Adipocyte (in vitro differentiated cells): ENCODE measurements around the gene RUFY3.

Source experiments
- DNase-seq: peaks from one replicate; pipeline ENCODE4 v3.0.0-alpha.2; 2015; ENCODE audit warnings: low read depth
- H3K27me3 ChIP-seq: replicated peaks from 2 replicates; pipeline ENCODE4 v1.7.0; 2013; ENCODE audit warnings: mild to moderate bottlenecking, low read length, moderate library complexity; ENCODE audit not compliant: control insufficient read depth, insufficient read depth
- H3K36me3 ChIP-seq: 2 replicates; pipeline ENCODE4 v1.7.0; 2013; ENCODE audit warnings: low read length, mild to moderate bottlenecking, moderate library complexity; ENCODE audit not compliant: control insufficient read depth, insufficient read depth, severe bottlenecking
- H3K4me1 ChIP-seq: 2 replicates; pipeline ENCODE4 v1.7.0; 2013; ENCODE audit warnings: mild to moderate bottlenecking, low read length, moderate library complexity; ENCODE audit not compliant: control insufficient read depth, insufficient read depth
- H3K4me3 ChIP-seq: 2 replicates; pipeline ENCODE4 v1.7.0; 2013; ENCODE audit warnings: mild to moderate bottlenecking, low read length, moderate library complexity
- H3K9ac ChIP-seq: 2 replicates; pipeline ENCODE4 v1.7.0; 2013; ENCODE audit warnings: mild to moderate bottlenecking, low read length, moderate library complexity
- H3K9me3 ChIP-seq: 2 replicates; pipeline ENCODE4 v1.7.0; 2013; ENCODE audit warnings: mild to moderate bottlenecking, low read length, moderate library complexity; ENCODE audit not compliant: control insufficient read depth

The RUFY3 gene

DNA sequence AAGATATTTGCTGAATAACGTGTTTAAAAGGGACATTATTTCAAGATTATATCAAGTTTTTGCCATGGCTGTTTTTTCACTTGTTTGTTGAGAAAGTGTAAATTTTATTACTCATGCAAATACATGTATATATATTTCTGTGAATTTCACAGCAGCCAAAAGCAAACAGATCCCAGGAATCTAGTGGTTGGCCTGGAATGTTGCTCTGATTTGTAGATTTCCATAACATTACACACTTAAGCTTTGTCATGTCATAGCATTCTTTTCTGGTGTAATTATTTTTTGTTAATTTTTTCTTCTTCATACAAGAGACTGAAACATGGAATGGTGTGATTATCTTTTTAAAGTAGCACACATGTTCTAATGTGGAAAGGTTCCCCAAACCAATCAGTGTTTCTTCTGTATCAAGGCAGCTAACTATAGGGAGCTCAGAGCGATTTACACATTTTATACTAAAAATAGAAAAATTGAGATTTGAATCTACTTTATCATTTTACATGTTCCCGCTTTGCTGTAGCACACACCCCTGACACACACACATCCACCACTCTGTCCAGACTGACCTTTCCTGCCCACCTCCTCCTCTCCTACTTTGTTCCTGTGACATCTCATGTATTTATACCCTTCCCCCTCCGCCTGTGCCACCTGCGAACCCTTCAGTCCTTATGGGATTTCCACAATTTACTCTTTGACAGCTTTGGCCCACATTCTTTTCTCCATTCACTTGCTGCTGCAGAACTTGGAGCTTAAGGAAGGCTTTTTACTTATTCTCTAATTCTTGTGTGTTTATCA is 20.3 kb downstream of the RUFY3 start:
- Histone ChIP-seq H3K4me3 (peak overlapping the region; percentile 53), H3K9ac (no peak overlapping the region), H3K4me1 (peaks cover 49% of the 10 kb centered on the region), H3K9me3 (no peaks in the 10 kb centered on the region), H3K36me3 (no peaks in the 10 kb centered on the region), H3K27me3 (no peaks in the 10 kb centered on the region)
- peak; percentile 37 for DNase-seq

DNA sequence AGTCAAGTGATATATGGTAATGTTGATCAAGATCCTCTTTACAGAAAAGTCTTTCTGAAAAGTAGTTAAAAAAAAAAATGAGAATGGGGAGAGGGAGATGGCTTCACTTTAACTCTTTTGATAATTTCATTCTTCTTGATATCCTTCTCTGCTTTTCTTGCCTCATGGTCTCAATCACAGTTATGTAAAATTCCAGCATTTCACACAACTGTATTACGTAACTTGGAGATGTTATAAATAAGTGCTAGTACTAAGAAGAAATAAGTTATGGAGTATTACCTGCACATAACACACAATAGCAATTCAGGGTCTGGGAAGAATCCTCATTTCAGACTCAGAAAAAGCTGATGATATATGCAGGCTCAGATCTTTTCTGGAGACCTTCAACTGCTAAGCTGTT is 22.0 kb downstream of the RUFY3 start:
- H3K27me3 ChIP-seq: no peaks in the 10 kb centered on the region
- peaks cover 5% of the 10 kb centered on the region for H3K36me3 ChIP-seq
- H3K4me3 ChIP-seq: no peak overlapping the region
- peaks cover 59% of the 10 kb centered on the region for H3K4me1 ChIP-seq
- H3K9me3 ChIP-seq: no peaks in the 10 kb centered on the region
- DNase-seq: peak; percentile 38
- H3K9ac ChIP-seq: no peak overlapping the region

DNA sequence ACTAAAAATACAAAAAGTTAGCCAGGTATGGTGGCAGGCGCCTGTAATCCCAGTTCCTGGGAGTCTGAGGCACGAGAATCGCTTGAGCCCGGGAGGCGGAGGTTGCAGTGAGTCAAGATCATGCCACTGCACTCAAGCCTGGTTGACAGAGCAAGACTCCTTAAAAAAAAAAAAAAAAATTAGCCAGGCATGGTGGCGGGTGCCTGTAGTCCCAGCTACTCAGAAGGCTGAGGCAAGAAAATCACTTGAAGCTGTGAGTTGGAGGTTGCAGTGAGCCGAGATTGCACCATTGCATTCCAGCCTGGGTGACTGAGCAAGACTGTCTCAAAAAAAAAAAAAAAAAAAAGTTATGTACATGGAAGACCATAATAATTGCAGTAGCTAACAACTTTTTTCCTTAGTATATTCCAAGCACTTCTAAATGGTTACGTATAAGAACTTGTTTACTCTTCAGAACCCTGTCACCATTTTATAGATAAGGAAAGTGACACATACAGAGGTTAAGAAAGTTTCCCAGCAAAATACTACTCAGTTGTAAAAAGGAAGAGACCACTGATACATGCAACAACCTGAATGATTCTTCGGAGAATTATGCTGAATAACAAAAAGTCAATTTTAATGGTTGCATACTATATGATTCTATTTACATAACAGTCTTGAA is 24.5 kb downstream of the RUFY3 start:
- DNase-seq: peak; percentile 69
- Histone ChIP-seq H3K27me3 (no peaks in the 10 kb centered on the region), H3K9me3 (no peaks in the 10 kb centered on the region), H3K9ac (no peak overlapping the region), H3K4me1 (peaks cover 50% of the 10 kb centered on the region), H3K36me3 (peaks cover 5% of the 10 kb centered on the region), H3K4me3 (peak overlapping the region; percentile 31)

DNA sequence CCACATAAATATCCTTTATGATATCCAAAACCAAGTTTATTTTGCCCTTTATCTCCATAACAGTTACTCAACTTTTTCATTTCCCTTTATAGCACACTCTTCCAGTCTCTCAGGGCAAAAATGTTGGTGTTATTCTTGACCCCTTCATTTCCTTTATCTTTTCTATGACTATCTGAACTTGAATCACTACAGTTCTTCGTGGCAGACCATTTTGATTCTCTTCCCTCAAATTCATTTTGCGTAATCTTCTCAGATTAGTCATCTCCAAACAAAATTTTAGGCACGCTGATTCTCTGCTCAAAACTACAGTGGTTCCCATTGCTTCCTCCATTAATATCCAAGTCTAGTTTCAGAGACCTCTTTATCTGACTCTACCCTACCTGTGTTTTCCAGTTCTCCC is 26.1 kb downstream of the RUFY3 start:
- Histone ChIP-seq H3K36me3 (peaks cover 5% of the 10 kb centered on the region), H3K4me1 (peaks cover 37% of the 10 kb centered on the region), H3K9ac (no peak overlapping the region), H3K27me3 (no peaks in the 10 kb centered on the region), H3K4me3 (no peak overlapping the region), H3K9me3 (no peaks in the 10 kb centered on the region)
- no peak for DNase-seq

DNA sequence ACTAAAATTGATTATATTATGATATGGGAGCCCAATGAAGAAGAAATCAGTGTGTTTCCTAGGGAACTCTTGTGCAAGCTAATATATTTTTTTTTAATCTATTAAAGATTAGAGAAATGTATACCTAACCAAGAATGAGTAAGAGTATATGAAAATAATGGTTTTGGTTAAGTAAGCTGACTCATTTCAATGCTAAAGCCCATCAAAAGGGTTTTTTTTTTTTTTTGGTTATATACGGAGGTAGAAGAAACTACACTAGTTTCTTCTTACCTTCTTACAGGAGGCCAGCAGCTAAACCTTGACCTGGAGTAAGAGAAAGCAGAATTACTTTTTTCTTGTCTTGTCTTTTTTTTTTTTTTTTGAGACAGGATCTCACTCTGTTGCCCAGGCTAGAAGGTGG is 27.5 kb downstream of the RUFY3 start:
- Histone ChIP-seq H3K9ac (no peak overlapping the region), H3K4me3 (no peak overlapping the region), H3K36me3 (peaks cover 5% of the 10 kb centered on the region), H3K27me3 (no peaks in the 10 kb centered on the region), H3K4me1 (peaks cover 26% of the 10 kb centered on the region), H3K9me3 (no peaks in the 10 kb centered on the region)
- no peak for DNase-seq

DNA sequence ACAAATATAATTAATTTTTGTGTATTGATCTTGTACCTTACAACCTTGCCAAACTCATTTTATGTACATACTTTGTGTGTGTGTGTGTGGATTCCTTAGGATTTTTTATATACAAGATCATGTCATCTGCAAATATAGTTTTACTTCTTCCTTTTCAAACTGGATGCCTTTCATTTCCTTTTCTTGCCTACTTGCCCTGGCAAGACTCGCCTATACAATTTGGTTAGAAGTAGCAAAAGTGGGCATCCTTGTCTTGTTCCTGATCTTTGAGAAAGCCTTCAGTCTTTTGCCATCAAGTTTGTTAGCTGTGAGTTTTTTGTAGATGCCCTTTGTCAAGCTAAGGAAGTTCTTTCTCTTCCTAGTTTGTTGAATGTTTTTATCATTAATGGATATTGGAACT is 30.5 kb downstream of the RUFY3 start:
- Histone ChIP-seq H3K9ac (no peak overlapping the region), H3K4me1 (peaks cover 21% of the 10 kb centered on the region), H3K9me3 (no peaks in the 10 kb centered on the region), H3K36me3 (peaks cover 5% of the 10 kb centered on the region), H3K4me3 (no peak overlapping the region), H3K27me3 (no peaks in the 10 kb centered on the region)
- no peak for DNase-seq

DNA sequence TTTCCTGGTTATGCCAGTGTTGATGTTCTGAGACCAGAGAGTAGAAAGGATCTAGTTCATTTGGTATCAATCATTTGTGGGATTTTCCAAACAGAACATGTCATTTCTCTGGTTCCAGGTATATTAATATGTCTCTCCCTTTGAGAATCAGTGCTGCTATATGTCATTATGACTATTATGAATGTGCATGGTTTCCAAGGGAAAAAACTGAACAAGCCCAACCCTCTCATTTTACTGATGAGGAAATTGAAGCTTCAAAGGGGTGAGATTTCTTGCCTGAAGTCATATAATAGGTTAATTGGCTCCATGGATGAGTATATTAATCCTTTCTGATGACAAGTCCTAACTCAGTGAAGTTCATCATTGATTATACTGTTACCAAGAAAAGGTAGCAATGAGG is 31.9 kb downstream of the RUFY3 start:
- Histone ChIP-seq H3K4me1 (peaks cover 8% of the 10 kb centered on the region), H3K9ac (no peak overlapping the region), H3K9me3 (no peaks in the 10 kb centered on the region), H3K27me3 (no peaks in the 10 kb centered on the region), H3K36me3 (no peaks in the 10 kb centered on the region), H3K4me3 (no peak overlapping the region)
- DNase-seq: no peak

DNA sequence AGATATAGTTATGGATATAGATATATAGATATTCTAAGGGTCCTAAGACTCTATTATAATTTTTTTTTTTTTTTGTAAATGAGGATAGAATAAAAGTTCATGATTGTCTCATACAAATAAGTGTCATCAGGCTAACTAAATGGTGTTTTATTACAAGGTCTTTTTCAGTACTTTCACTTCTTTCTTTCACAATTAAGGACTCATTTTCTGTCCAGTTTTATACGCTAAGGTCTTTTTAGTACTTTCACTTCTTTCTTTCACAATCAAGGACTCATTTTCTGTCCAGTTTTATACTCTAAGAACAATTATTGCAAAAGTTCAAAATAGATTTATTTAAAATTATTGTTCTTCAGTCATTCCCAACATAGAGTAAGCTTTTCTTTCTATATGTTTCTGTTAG is 32.7 kb downstream of the RUFY3 start:
- peak overlapping the region; percentile 58 for H3K4me3 ChIP-seq
- H3K9me3 ChIP-seq: no peaks in the 10 kb centered on the region
- H3K9ac ChIP-seq: peak overlapping the region; percentile 51
- peaks cover 14% of the 10 kb centered on the region for H3K4me1 ChIP-seq
- no peaks in the 10 kb centered on the region for H3K27me3 ChIP-seq
- DNase-seq: no peak
- no peaks in the 10 kb centered on the region for H3K36me3 ChIP-seq

DNA sequence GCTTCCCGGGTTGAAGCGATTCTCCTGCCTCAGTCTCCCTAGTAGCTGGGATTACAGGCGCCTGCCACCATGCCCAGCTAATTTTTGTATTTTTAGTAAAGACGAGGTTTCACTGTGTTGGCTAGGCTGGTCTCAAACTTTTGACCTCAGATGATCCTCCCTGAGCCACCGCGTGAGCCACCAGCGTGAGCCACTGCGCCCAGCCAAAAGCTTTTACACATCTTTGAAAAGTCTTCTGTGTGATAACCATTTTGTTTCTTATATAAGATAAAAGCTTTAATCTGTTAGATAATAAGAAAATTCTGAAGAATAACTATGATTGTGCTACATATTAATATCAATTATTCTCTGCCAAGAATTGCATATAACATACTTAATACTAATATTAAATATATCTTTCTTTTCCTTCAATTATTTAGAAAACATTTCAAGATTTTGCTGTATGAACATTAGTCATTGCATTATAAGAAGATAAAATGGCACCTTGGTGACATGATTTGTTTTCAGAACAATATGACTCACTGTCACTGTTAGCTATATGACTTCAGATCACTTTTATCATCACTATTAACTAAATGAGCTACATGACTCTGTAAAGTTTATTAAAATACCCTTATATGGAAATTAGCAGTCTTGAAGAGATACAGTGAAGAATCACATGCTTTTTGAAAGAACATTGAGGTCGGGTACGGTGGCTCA is 33.4 kb downstream of the RUFY3 start:
- no peaks in the 10 kb centered on the region for H3K9me3 ChIP-seq
- no peaks in the 10 kb centered on the region for H3K36me3 ChIP-seq
- peak overlapping the region; percentile 58 for H3K4me3 ChIP-seq
- H3K4me1 ChIP-seq: peaks cover 14% of the 10 kb centered on the region
- H3K27me3 ChIP-seq: no peaks in the 10 kb centered on the region
- H3K9ac ChIP-seq: peak overlapping the region; percentile 51
- no peak for DNase-seq

DNA sequence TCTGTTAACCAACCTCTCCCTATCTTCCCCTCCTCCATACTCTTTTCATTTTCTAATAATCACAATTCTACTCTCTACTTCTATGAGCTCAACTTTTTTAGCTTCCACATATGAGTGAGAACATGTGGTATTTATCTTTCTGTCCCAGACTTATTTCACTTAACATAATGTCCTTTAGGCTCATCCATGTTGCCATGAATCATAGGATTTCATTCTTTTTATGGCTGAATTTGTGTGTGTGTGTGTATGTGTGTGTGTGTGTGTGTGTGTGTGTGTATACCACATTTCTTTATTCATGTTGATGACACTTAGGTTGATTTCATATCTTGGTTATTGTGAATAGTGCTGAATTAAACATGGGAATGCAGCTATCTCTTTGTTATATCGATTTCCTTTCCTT is 37.4 kb downstream of the RUFY3 start:
- Histone ChIP-seq H3K27me3 (no peaks in the 10 kb centered on the region), H3K4me1 (peaks cover 14% of the 10 kb centered on the region), H3K36me3 (peaks cover 18% of the 10 kb centered on the region), H3K9ac (no peak overlapping the region), H3K9me3 (no peaks in the 10 kb centered on the region), H3K4me3 (no peak overlapping the region)
- no peak for DNase-seq

DNA sequence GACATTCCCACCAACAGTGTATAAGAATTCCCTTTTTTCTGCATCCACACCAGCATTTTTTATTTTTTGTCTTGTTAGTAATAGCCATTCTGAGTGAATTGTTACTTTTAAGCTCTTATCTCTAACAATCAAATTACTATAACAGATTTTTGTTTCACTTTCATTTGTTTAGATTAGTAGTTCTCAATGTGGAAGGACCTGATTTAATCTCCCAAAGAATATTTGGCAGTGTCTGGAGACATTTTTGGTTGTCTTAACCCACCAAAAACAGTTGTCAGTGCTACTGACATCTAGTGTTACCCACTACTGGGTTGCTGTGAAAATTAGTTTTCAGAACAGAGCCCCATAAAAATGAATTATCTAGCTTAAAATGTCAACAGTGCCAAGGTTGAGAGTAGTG is 37.9 kb downstream of the RUFY3 start:
- Histone ChIP-seq H3K4me3 (no peak overlapping the region), H3K9ac (no peak overlapping the region), H3K9me3 (no peaks in the 10 kb centered on the region), H3K36me3 (peaks cover 23% of the 10 kb centered on the region), H3K27me3 (no peaks in the 10 kb centered on the region), H3K4me1 (peaks cover 13% of the 10 kb centered on the region)
- no peak for DNase-seq
